DMS 273 (cell line): Measurements from ENCODE around the gene FAM184B.
A peak's percentile ranks its signal among the peaks of the same experiment; 100 is the strongest.
"Not testable (repeated sequence)": the region's sequence is repeated elsewhere in the genome, so short reads cannot be mapped to it uniquely, and the experiment has no call there.

Experiments used
- DNase-seq: peaks from one replicate; lab custom pipeline; 2025; ENCODE audit not compliant: unreplicated experiment; lab: John Stamatoyannopoulos, UW

The FAM184B gene

DNA sequence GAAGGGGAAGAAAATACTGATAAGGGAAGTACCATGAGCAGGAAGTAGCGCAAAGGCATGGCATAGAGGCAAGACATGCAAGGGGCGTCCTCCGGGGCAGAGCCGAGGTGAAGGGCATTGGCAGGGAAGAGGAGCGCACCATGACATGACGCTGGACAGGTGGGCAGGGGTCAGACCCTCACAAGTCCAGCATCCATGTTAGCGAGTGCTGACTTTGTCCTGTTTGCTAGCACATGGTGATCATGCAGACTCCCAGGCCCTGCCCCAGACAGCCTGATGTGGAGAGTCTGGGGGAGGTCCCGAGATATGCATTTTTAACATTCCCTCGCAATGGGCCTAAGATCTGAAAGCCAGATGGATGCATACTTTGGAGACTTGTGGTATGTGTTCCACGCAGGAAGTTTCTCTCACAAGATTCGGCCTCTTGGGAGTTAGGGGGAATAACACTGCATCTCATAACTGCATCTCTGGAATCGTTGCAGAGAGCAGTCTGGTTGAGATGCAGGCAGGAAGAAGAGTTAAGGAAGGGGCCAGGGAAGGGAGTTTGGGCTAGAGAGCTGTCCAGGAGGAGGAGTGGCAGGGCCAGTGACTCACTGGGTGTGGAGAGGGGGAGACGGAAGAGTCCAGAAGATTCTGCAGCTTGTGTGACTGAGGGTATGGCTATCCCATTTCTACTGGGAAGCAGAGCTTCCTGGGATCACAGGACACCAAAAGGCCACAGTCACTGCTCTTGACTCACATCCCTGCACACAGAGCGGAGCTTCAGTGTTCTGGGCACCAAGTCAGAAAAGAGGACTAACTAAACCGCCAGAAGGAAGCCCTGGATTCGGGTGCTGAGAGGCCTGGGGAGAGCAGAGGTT lies 59.7 kb downstream of the FAM184B start:
- peak; percentile 28 for DNase-seq

DNA sequence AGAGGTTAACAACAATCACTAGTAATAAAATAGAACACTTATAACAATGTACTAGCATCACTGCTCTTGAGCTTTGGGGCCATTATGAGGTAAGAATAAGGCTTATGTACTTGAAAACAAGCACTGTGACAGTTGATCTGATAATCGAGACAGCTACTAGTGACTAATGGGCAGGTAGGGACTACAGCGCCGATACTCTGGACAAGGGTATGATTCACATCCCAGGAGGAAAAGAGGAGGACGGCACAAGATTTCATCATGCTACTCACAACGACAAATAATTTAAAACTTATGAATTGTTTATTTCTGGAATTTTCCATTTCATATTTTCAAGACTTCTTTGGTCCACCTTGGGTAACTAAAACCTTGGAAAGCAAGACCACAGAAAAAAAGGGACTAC lies 62.3 kb downstream of the FAM184B start:
- no peak for DNase-seq

DNA sequence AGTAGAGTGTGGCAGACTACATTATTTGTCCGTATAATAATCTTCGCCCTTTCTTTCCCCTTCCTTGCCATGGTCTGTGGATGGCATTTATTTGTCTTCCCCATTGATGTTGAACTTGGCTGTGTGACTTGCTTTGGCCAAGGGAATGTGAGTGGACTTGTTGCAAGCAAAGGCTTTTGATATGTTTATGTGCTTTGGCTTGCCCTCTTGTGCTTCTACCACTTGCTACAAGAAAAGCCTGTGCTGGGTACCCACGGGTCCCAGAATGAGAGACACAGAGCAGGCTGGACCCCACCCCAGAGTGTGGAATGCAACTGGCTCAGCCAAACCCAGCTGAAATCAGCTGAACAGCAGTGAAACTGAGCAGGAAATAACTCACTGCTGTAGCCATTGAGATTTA lies 63.0 kb downstream of the FAM184B start:
- DNase-seq: no peak

DNA sequence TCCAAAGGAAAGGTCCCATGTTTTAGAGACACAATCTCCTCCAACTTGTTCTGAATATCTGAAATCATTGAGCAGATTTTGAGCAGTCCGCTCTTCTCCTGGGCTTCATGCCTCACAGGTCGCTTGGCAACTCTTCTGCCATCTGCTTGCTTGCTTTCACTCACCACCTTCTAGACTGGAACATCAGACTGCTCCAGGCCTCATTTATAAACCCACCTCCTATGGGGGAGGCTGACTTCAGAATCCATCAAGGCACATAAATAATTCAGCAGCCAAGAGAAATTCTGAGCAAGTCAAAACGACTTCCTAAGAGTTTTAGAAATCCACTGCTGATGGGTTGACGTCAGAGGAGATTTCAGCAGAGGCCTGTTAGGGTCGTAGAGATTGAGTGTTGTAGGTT lies 64.1 kb downstream of the FAM184B start:
- peak; percentile 90 for DNase-seq

DNA sequence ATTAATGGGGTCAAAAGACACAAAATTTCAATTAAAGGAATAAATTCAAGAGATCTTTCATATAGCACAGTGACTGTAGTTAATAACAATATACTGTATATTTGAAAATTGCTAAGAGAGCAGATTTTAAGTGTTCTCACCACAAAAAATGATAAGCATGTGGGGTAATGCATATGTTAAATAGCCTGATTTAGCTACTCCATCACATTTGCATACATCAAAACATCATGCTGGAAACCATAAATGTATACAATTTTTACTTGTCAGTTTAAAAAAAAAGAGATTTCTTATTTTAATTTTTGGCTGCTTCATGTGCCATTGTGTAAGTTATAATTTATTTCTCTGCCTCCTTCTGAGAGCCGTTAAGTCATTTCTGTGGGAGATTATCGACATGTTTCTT lies 65.9 kb downstream of the FAM184B start:
- DNase-seq: no peak

DNA sequence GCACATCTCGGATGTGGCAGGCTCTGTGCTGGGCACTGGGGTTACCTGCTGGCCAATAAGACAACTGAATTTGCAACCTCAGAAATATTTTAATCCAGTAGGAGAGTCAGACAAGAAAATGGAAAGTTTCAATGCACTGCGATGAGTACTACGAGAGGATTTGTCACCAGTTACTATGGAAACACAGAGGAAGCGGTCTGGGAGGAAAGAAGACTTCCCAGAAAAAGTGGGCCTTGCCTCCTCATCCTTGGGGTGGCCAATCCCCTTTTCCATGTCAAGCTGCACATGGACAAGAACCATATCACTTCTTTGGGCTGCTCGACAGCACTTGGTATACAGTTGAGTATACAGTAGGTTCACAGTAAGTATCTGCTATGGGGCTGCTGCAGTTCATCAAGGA lies 67.6 kb downstream of the FAM184B start:
- DNase-seq: no peak

DNA sequence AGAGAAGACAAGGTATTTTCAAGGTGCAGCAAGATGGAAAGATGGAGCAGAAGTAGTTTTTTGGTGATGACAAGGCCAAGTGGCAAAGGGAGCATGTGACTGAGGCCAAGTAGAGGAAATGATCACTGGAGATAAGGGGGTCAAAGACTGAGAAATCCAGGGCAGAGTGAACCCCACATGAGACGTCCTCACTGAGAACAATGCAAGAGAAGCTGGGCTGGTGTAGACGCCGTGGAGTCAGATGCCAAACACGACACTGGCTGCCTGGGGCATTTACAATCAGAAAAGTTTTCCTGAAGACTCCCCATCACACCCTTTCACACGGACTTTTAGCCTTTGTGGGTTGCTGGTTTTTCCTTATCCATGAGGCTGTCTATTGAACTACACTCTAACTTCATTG lies 69.3 kb downstream of the FAM184B start:
- no peak for DNase-seq

DNA sequence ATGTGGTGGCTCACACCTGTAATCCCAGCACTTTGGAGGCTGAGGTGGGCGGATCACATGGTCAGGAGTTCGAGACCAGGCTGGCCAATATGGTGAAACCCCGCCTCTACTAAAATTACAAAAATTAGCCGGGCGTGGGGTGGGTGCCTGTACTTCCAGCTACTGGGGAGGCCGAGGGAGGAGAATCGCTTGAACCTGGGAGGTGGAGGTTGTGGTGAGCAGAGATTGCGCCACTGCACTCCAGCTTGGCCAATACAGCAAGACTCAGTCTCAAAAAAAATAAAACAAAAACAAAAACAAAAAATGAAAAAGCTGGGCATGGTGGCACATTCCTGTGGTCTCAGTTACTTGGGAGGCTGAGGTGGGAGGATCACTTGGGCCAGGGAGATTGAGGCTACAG lies 70.2 kb downstream of the FAM184B start:
- DNase-seq: not testable (repeated sequence)

DNA sequence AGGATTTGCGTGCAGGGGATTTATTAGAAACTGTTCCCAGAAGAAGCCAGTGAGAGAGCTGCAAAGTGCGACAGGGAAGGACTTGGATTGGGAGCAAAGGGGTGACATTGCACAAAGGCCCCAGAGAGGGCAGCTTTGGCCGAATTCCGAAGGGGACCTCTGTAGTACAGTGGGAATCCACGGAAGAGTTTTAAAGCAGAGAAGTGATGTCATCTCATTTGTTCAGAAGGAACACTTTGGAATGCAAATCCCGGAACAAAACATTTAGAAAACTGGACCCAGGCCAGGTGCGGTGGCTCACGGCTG lies 71.7 kb downstream of the FAM184B start:
- DNase-seq: no peak

DNA sequence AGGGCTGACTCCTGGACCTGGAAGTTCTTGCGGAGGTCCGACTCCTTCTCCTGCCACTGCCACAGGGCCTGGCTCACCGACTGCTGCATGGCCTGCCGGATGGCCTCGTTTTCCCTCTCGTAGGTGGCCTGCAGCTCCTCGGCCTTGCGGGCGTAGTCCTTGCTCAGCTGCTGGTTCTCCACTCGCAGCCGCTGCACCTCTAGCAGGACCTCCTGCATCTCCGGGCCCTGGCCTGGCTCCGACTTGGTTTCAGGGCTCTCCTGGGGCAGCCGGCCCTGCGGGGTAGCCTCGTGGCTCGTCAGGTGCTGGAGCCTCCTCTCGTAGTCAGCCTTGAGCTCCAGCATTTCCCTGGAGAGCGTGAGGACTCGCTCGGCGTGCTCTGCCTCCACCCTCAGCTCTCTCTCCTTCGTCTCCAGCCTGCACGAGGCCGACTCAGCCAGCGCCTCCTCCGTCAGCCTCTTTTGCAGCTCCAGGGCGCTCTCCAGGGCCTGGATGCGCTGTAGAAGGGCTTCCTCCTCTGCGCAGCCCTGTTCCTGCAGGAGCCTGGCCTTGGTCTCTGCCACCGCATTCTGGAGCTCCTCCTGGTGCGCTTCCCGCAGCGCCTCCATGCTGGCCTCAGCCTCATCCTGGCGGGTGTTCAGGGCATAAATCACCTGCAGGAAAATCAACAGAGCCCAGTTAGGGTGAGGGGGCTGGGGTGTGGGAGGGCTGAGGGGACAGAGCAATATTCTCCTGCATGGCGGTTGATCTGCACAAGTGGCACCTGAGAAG lies 72.2 kb downstream of the FAM184B start:
- DNase-seq: no peak

DNA sequence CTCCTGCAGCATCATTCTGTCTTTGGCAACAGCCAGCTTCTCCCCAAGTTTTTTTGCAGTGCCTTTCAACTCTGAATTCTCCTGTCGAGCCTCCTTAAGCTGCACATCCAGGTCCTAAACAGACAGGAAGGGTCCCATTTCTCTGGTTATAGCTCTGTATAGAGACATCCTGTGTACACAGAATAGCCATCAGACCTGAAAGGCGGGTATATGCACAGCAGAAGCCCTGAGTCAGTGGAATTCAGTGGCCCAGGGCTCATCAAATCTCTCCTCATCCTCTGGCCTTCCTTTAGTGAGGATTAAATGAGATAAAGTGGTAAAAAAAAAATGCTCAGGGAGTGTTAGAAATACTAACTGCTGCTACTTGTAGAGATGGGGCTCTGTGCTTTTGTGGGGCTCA lies 73.8 kb downstream of the FAM184B start:
- no peak for DNase-seq

DNA sequence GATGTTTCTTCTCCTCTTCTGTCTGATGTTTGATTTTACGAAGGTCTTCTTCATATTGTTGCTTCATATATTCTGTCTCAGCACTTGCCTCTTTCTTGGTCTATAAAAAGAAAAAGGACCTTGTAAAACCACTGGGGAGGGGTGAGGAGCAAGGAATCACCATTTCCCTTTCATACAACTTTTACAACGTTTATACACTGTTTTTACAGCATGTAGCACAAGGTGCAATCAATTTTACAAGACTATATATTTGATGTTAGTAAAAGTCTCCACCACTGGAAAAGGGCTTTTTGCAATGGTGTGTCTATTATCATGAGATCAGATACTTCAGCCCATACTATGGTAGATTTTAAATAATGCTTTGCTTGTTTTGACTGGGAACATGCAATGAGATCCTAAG lies 76.3 kb downstream of the FAM184B start:
- no peak for DNase-seq

DNA sequence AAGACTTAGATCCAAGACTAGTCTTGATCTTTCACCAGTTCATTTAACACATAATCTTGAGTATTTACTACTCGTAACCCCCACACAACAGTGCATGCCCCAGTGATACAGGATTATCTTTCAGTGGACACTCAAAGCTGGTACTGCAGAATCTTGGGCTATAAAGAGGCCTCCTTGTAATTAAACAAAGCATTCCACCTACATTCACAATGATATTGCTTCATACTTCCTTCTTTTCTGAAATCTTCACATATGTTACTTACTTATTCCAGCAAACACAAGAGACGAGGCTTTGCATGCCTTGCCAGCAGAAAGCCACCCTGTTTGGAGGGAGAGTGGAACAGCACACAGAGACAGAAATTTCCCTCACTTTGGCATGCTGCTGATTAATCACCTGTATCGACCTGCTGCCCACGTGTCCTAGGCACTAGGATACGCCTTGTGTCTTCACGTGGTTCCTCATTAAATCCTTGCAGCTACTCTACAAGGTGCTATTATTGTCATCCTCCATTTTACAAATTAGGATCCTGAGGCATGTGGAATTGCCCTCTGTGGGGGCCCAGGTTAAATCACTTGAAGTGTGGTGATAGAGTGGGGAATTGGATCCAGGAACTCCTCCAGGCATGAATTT lies 77.3 kb downstream of the FAM184B start:
- no peak for DNase-seq

DNA sequence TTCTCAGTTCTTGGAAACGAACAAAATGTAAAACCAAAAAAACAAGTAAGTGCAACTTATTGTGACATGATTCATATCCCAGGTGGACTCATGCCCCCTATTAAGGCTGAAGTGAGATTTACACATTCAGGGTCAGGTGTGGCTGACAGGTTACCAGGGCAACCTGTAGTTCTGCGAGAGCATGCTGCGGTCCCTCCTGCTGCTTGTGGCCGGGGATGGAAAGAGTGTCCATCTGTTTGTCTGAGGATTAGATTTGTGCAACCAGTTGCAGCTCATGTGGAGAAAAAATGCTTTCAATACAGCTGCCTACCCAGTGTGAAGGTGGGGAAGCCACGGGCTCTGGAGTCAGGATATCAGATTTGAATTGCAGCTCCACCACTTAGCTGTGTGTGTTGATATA lies 78.8 kb downstream of the FAM184B start:
- peak; percentile 57 for DNase-seq

DNA sequence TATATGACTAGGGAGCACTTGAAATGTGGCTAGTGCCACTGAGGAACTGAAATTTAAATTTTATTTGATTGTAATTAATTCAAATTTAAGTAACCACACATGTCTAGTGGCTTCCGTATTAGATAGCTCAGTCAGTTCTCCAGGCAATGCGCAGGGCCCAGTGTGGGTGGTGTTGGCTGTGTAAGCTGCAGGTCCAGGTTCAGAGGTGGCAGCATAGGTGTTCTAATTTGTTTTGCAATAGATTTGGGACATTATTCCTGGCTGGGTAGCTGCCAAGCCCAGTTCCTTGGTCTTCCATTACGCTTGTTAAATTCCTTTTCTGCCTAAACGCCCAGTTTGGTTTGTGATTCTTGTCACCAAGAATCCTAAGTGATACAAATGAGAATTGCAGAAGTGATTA lies 79.5 kb downstream of the FAM184B start:
- DNase-seq: no peak

DNA sequence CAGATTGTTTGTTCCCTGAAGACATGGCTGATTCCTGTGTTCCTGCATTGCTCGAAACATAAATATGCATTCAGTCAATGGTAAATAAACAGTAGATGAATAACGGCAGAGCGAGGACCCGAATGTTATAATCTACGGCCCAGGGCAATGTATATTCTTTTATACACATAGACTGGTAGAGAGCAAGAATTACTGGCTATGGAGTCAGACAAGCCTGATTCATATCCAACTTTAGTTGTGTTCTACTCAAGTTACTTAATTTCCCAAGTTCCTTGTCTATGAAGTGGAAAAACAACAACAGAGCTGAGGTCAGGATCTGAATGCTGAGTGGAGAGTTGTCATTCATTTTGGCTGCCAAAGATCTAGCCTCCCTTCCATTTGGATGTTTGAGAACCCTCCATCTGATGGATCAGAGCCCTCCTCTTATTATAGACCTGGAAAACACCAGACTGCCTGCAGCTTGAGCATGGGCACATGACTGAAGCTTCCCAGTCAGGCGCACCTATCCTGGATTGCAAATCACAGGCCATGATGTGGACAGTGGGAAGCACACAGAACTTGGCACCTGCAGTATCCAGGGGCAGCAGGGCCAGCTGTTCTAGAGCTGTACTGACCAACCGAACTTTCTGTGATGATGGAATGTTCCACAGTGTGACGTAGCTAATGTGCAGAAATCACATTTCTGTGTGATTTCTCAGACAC lies 80.1 kb downstream of the FAM184B start:
- no peak for DNase-seq

DNA sequence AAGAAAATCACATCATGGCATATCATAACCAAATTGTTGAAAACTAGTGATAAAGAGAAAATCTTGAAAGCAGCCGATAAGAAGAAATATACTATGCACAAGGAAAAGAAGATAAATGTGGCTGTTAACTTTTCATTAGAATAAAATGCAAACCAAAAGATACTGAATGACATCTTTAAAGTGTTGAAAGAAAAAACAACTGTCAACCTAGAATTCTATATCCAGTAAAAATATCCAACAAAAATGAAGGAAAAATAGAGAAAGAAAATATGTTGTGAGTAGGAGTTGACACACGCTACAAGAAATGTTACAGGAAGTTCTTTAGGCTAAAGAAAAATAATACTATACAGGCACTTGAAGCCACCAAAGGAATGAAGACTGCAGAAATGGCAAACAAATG lies 82.0 kb downstream of the FAM184B start:
- DNase-seq: no peak

DNA sequence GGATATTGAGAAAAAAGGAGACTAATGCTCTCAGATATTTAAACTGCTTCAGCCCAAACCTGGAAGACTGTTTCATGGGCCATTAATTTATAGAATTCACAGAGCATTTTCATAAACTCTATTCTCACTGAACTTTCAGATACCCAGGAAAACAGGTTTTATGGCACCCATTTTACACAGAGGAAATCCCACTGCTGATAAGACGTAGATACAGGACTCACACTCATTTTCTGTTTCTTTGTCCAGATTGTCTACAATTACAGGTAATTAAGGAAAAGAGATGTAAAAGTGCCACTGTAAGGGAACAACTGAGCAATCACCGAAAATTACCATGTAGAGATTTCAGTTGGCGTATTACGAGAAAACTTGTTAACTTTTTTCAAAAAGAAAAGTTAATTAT lies 83.3 kb downstream of the FAM184B start:
- no peak for DNase-seq

DNA sequence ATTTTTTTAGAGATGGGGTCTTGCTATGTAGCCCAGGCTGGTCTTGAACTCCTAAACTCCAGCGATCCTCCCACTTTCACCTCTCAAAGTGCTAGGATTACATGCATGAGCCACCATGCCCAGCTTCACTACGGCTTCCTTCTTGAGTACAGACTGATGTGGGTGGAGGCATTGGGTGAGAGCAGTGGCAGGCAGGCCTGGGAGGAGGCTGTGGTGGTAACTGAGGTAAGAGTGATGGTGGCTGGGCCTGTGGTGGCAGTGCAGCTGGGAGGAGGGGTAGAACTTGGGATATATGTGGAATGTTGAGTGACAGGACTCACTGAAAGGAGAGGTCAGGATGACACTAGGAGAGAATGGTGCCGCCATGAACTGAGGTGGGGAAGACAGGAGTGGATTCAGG lies 86.1 kb downstream of the FAM184B start:
- no peak for DNase-seq

DNA sequence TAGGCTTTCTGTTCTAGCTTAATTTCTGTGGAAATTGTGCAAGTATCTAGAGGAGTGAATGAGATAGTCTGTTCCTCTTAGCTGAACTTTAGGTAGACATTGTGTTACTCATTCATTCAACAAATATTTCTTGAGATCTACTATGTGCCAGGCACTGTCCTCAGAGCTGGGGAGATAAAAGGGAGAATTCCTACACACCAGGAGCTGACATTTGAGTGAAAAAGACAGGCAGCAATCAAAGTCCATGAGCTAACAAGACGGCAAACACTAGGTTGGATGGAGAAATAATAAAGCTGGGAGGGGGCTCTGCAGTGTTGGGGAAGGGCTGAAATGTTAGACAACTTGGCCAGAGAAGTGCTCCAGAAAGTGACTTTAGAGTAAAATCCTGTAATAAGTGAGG lies 86.9 kb downstream of the FAM184B start:
- DNase-seq: no peak

DNA sequence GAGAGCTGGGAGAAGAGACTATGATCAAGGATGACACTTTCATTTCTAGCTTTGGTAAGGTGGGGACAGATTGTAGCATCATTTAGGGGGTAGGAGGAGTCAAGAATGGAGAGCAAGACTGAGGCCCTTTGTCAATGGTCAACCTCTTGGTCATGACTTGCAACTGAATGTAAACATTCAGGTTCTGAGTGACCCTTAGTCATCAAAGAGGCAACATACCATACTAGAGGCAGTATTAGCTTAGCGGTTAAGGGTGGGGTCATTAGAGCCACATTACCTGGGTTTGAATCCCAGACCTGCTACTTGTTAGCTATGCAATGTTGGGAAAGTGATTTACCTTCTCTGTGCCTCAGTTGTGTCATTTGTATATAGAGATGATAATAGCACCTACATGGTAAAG lies 90.5 kb downstream of the FAM184B start:
- DNase-seq: no peak

DNA sequence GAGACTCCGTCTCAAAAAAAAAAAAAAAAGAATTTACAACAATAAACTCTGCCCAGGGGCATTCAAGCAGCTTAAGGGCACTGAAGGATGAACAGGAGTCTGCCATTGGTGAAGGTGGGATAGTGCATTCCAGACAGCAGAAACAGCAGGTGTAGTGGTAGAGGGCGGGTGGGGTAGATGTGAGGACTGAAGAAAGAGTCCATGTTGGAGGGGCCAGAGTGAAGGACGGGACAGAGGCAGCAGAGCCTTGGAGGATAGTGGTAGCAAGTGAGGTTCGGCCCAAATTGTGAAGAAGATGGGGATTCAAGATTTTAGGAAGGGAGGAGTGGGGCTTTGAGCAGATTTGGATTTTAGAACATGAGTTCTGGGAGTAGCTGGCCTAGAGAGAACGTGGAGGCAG lies 91.3 kb downstream of the FAM184B start:
- no peak for DNase-seq
